ENCODE data around the gene DCST1.

DNA sequence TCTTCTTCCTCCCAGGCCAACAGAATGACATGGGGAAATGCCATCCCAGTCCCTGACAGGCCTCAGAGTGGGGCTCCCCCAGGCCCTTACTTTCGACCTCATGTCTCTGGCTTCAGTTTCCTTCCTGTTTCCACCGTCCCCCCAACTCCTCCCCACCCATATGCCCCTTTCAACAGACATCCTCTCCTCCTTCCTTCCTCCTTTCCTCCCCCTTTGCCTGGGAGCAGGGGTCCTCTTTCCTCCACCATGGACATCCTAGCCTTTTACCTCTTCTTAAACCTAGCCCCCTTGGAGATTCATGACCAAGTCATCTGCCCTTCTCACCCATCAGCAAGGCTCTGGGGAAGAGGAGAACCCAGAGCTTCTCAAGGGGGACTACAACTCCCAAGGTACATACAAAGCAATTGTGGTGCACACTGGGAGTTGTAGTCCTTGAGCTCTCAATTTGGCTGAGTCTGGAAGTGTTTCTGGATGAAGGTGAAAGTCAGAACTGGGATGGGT, 27.0 kb upstream of the DCST1 start:
- no peak for TF ChIP-seq POLR2AphosphoS5 (IDR thresholded peaks at IDR 0.05; ENCODE audit: low read depth, low read length)
- TF ChIP-seq POLR2A (IDR thresholded peaks at IDR 0.05; ENCODE audit: low read depth, low read length) = no peak

Data from GM12891 (cell line).